GM06990 (cell line): ENCODE measurements around the gene CPNE4.

Experiments
- DNase-seq: peaks from one replicate; pipeline ENCODE4 v3.0.0-alpha.2; 2011; ENCODE audit not compliant: insufficient read length; ENCODE audit errors: extremely low read depth
- H3K27me3 ChIP-seq: replicated peaks from 2 replicates; pipeline ENCODE4 v1.6.0; 2011; ENCODE audit warnings: low read length; ENCODE audit not compliant: control insufficient read depth, insufficient read depth
- H3K36me3 ChIP-seq: 2 replicates; pipeline ENCODE4 v1.5.1; 2011; ENCODE audit warnings: low read length; ENCODE audit not compliant: control insufficient read depth, insufficient read depth
- H3K4me3 ChIP-seq: replicated peaks from 2 replicates; pipeline ENCODE4 v1.5.1; 2011; ENCODE audit warnings: low read depth, mild to moderate bottlenecking, control low read depth, low read length
- TF ChIP-seq, protein P1 (sequence below): IDR thresholded peaks from 2 replicates; pipeline ENCODE4 v1.5.1; 2011; ENCODE audit warnings: low read length, control low read depth, mild to moderate bottlenecking, inconsistent platforms; ENCODE audit not compliant: insufficient read depth, poor library complexity, severe bottlenecking

The CPNE4 gene

GRCh38 chr3:131485119-131485518 lies 549.7 kb downstream of the CPNE4 start:
- no peak overlapping the region for H3K4me3 ChIP-seq
- peaks cover under 1% of the 10 kb centered on the region for H3K36me3 ChIP-seq
- no peak for DNase-seq
- H3K27me3 ChIP-seq: no peaks in the 10 kb centered on the region
- TF ChIP-seq, protein P1, sequence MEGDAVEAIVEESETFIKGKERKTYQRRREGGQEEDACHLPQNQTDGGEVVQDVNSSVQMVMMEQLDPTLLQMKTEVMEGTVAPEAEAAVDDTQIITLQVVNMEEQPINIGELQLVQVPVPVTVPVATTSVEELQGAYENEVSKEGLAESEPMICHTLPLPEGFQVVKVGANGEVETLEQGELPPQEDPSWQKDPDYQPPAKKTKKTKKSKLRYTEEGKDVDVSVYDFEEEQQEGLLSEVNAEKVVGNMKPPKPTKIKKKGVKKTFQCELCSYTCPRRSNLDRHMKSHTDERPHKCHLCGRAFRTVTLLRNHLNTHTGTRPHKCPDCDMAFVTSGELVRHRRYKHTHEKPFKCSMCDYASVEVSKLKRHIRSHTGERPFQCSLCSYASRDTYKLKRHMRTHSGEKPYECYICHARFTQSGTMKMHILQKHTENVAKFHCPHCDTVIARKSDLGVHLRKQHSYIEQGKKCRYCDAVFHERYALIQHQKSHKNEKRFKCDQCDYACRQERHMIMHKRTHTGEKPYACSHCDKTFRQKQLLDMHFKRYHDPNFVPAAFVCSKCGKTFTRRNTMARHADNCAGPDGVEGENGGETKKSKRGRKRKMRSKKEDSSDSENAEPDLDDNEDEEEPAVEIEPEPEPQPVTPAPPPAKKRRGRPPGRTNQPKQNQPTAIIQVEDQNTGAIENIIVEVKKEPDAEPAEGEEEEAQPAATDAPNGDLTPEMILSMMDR: no peak

DNA sequence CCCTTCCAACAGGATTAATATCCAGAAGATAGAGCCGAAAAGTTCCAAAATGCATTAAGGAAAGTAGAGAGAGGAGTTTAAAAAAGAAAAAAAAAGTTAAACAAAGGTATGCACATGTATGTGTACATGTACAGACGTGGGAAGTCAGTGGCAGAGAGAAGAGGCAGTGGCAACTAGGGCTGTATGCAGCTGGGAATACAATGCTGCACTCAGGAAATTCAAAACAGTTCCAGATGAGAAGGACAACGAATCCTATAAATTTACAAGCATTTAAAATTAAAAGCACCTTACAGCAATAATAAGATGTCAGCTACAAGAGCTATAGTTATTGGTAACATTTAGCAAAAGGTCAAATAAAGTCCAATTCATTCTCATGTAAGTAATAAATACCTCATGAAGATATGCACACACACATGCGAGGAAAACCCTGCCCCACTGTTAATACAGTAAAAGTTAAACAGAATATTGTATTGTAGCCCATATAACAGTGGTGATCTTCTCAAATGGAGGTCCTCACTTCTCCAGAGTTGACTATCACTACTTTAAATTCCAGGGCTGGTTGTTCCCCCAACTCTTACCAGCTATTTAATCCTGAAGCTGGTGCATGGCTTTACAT lies 550.2 kb downstream of the CPNE4 start:
- TF ChIP-seq, protein P1: no peak
- H3K36me3 ChIP-seq: peaks cover 2% of the 10 kb centered on the region
- DNase-seq: no peak
- H3K4me3 ChIP-seq: no peak overlapping the region
- H3K27me3 ChIP-seq: no peaks in the 10 kb centered on the region
